Fibroblast of skin of abdomen (primary cell): ENCODE data around the gene FIBCD1.

Source experiments
- DNase-seq: peaks from one replicate; pipeline ENCODE4 v3.0.0-alpha.2; 2013

The FIBCD1 gene

GRCh38 chr9:130893341-130894101 lies 45.5 kb downstream of the FIBCD1 start:
- no peak for DNase-seq

- no peak for DNase-seq
Measured at GRCh38 chr9:130892477-130893304, 46.4 kb downstream of the FIBCD1 start.

- no peak for DNase-seq
Measured at GRCh38 chr9:130891688-130892476, 47.2 kb downstream of the FIBCD1 start.

GRCh38 chr9:130890870-130891687 lies 48.0 kb downstream of the FIBCD1 start:
- no peak for DNase-seq

GRCh38 chr9:130890124-130890523 lies 48.9 kb downstream of the FIBCD1 start:
- DNase-seq: no peak

- no peak for DNase-seq
Measured at GRCh38 chr9:130888146-130888885, 50.7 kb downstream of the FIBCD1 start.

- DNase-seq: no peak
Measured at GRCh38 chr9:130887494-130888144, 51.4 kb downstream of the FIBCD1 start.

- no peak for DNase-seq
Measured at GRCh38 chr9:130886981-130887380, 52.1 kb downstream of the FIBCD1 start.

- DNase-seq: no peak
Measured at GRCh38 chr9:130885484-130886375, 53.3 kb downstream of the FIBCD1 start.

GRCh38 chr9:130884542-130885483 lies 54.2 kb downstream of the FIBCD1 start:
- DNase-seq: no peak

- DNase-seq: no peak
Measured at GRCh38 chr9:130884111-130884531, 54.9 kb downstream of the FIBCD1 start.

- DNase-seq: no peak
Measured at GRCh38 chr9:130883479-130883878, 55.6 kb downstream of the FIBCD1 start.

- no peak for DNase-seq
Measured at GRCh38 chr9:130882696-130883225, 56.3 kb downstream of the FIBCD1 start.

- DNase-seq: no peak
Measured at GRCh38 chr9:130881516-130881915, 57.5 kb downstream of the FIBCD1 start.

- DNase-seq: no peak
Measured at GRCh38 chr9:130880599-130881220, 58.3 kb downstream of the FIBCD1 start.

- no peak for DNase-seq
Measured at GRCh38 chr9:130879863-130880411, 59.1 kb downstream of the FIBCD1 start.

- DNase-seq: no peak
Measured at GRCh38 chr9:130878295-130878694, 60.8 kb downstream of the FIBCD1 start.
